GM18858 (cell line): ENCODE measurements around the gene MARCHF2.

Experiments
- ATAC-seq: cut with Tn5 transposase; IDR thresholded peaks from one replicate; pipeline ENCODE4 v1.9.1; 2021; ENCODE audit not compliant: unreplicated experiment

Gene MARCHF2

GRCh38 chr19:8451885-8452284 lies 38.8 kb downstream of the MARCHF2 start:
- ATAC-seq: no peak

- no peak for ATAC-seq
Observed at GRCh38 chr19:8452446-8453123, 39.5 kb downstream of the MARCHF2 start.

- ATAC-seq: no peak
Observed at GRCh38 chr19:8453616-8454015, 40.5 kb downstream of the MARCHF2 start.

GRCh38 chr19:8454218-8454617 lies 41.1 kb downstream of the MARCHF2 start:
- no peak for ATAC-seq

GRCh38 chr19:8455018-8455417 lies 41.9 kb downstream of the MARCHF2 start:
- no peak for ATAC-seq

- no peak for ATAC-seq
Observed at GRCh38 chr19:8456064-8456463, 43.0 kb downstream of the MARCHF2 start.

GRCh38 chr19:8457209-8457608 lies 44.1 kb downstream of the MARCHF2 start:
- no peak for ATAC-seq

GRCh38 chr19:8457827-8458226 lies 44.7 kb downstream of the MARCHF2 start:
- ATAC-seq: no peak

GRCh38 chr19:8458380-8458779 lies 45.3 kb downstream of the MARCHF2 start:
- no peak for ATAC-seq

- no peak for ATAC-seq
Observed at GRCh38 chr19:8459095-8459494, 46.0 kb downstream of the MARCHF2 start.

- ATAC-seq: no peak
Observed at GRCh38 chr19:8459520-8460270, 46.6 kb downstream of the MARCHF2 start.

- no peak for ATAC-seq
Observed at GRCh38 chr19:8460516-8461298, 47.6 kb downstream of the MARCHF2 start.

GRCh38 chr19:8461376-8461775 lies 48.3 kb downstream of the MARCHF2 start:
- no peak for ATAC-seq

GRCh38 chr19:8461891-8462290 lies 48.8 kb downstream of the MARCHF2 start:
- no peak for ATAC-seq

GRCh38 chr19:8462571-8462970 lies 49.5 kb downstream of the MARCHF2 start:
- no peak for ATAC-seq

GRCh38 chr19:8463365-8463764 lies 50.3 kb downstream of the MARCHF2 start:
- no peak for ATAC-seq

- ATAC-seq: no peak
Observed at GRCh38 chr19:8466018-8466417, 52.9 kb downstream of the MARCHF2 start.

GRCh38 chr19:8468124-8468523 lies 55.0 kb downstream of the MARCHF2 start:
- ATAC-seq: no peak

GRCh38 chr19:8468761-8469373 lies 55.8 kb downstream of the MARCHF2 start:
- ATAC-seq: no peak

- no peak for ATAC-seq
Observed at GRCh38 chr19:8469613-8470368, 56.7 kb downstream of the MARCHF2 start.
